ENCODE measurements around the gene FCHSD2.

GRCh38 chr11:72940417-72940816, 201.7 kb downstream of the FCHSD2 start:
- no peak for TF ChIP-seq CTCF (IDR thresholded peaks at IDR 0.05; ENCODE audit: low read depth, low read length)
- TF ChIP-seq POLR2A (IDR thresholded peaks at IDR 0.05; ENCODE audit: extremely low read depth, insufficient read length) = no peak
- TF ChIP-seq MYC (IDR thresholded peaks at IDR 0.05; ENCODE audit: low read depth, low read length) = no peak

Data from NB4 (cell line).